Esophagus squamous epithelium (tissue), 4 donors: Measurements from ENCODE around the gene MYRFL.

Experiments used
- CTCF ChIP-seq, 6 experiments: fragments of 450-650 bp in 4 of 6; fragments of 200-600 bp in 2 of 6; sonication (generic) in 2 of 6; IDR thresholded peaks; one replicate each; pipeline ENCODE4 v1.5.1; 2016 to 2019; ENCODE audit warnings: antibody characterized with exemption in 6 of 6, mild to moderate bottlenecking in 4 of 6, moderate library complexity in 4 of 6
- POLR2A ChIP-seq, 4 donors: fragments of 450-650 bp; IDR thresholded peaks; one replicate each; pipeline ENCODE4 v1.6.1; 2017; ENCODE audit warnings: antibody characterized with exemption in 4 of 4, mild to moderate bottlenecking in 4 of 4, moderate library complexity in 3 of 4

GRCh38 chr12:69993433-69993832 lies 168.4 kb downstream of the MYRFL start:
- TF ChIP-seq CTCF (IDR thresholded peaks at IDR 0.05) = no peak
- TF ChIP-seq POLR2A (IDR thresholded peaks at IDR 0.05) = no peak
